KG1 (cell line): Measurements from ENCODE around the gene ACTC1.

Experiments
- DNase-seq: peaks from one replicate; lab custom pipeline; 2025; lab: John Stamatoyannopoulos, UW

Gene ACTC1

GRCh38 chr15:34799149-34800101 is 4.1 kb upstream of the ACTC1 start:
- no peak for DNase-seq

DNA sequence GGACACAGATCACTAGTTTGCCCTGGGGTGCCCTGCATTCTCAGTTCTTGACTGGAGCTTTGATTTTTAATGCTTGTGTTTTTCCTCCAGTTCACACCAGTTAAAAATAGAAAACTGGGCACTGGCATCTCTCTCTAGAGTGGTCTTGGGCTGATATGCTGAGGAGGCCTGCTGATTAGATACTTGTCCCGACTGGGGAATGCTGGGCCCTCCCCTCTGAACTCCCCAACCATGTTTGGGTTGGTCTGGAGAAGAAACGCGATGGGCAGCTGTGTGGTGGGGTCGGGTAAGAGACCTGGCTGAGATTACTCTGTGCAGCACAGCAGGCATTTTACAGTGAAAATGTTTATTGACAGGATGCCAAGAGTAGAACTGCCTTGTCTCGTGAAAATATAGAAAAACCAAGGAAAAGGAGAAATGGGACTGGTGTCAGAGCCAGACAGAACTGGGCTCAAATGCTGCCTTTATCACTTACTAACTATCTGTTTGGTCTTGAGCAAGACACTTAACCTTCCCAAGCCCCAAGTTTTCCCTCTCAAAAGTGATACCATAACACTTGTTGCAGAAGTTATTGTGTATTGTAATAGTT is 1.6 kb upstream of the ACTC1 start:
- no peak for DNase-seq

DNA sequence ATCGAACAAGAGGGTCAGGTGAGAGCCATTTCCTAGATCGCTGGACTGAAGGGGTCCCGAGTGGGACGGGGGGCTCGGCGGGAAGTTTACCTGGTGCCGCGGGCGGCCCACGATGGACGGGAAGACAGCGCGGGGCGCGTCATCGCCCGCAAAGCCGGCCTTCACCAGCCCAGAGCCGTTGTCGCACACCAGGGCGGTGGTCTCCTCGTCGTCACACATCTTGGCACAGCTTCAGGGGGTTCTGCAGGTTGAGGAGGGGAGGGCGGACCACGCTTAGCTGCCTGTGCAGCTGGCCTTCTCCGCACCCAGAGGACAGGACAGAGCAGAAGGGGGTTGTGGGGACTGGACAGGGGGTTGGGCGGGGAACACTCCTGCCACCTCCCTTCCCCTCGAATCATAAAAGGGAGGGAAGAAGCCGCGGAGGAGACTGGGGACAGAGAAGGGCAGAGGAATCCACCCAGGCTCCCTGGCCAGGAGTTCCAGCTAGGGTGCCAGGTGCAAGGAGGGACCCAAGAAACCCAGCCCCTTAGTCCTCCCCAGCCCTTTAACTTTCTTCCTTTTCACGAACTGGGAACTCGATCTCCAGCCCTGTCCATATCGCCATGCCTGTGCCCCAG is 651 bp downstream of the ACTC1 start:
- no peak for DNase-seq

GRCh38 chr15:34793901-34794300 is 1.4 kb downstream of the ACTC1 start:
- DNase-seq, result no peak

DNA sequence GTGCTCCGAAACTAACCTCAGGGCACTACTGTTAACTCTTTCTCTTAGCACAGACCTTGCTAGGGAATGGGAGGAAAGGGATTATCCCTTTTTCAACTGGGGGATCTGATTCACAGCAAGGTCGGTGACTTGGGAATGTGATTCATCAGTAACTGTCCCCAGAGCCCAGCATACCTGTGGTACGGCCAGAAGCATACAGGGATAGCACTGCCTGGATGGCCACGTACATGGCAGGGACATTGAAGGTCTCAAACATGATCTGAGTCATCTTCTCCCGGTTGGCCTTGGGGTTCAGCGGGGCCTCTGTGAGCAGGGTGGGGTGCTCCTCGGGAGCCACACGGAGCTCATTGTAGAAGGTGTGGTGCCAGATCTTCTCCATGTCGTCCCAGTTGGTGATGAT is 2.3 kb downstream of the ACTC1 start:
- no peak for DNase-seq

GRCh38 chr15:34791701-34792100 is 3.6 kb downstream of the ACTC1 start:
- no peak for DNase-seq

DNA sequence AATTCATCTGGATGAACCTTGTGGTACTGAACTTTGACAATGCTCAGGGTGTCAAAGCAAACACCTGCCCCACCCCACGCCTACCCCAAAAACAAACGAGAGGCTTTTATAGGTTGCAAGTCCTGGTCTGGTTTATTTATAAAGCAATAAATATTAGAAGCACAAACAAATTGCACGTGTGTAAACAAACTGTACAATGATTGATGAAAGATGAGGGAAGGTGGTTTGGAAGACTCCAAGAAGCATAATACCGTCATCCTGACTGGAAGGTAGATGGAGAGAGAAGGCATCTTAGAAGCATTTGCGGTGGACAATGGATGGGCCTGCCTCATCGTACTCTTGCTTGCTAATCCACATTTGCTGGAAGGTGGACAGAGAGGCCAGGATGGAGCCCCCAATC is 5.2 kb downstream of the ACTC1 start:
- DNase-seq, result no peak

GRCh38 chr15:34789326-34789725 is 6.0 kb downstream of the ACTC1 start:
- no peak for DNase-seq

- DNase-seq, result no peak
Measured at GRCh38 chr15:34786206-34786605, 9.1 kb downstream of the ACTC1 start.

- DNase-seq, result no peak
Measured at GRCh38 chr15:34783991-34784390, 11.4 kb downstream of the ACTC1 start.

GRCh38 chr15:34783431-34783830 is 11.9 kb downstream of the ACTC1 start:
- DNase-seq, result no peak

GRCh38 chr15:34782901-34783300 is 12.4 kb downstream of the ACTC1 start:
- no peak for DNase-seq

DNA sequence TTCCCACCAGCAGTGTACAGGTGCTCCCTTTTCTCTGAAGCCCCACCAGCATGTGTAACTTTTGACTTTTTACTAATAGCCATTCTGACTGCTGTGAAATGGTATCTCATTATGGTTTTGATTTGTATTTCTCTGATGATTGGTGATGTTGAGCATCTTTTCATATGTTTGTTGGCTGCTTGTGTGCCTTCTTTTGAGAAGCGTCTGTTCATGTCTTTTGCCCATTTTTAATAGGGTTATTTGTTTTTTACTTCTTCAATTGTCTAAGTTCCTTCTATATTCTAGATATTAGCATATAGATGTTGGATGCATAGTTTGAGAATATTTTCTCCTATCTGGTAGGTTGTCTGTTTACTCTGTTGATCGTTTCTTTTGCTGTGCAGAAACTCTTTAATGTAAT is 14.6 kb downstream of the ACTC1 start:
- DNase-seq, result no peak

DNA sequence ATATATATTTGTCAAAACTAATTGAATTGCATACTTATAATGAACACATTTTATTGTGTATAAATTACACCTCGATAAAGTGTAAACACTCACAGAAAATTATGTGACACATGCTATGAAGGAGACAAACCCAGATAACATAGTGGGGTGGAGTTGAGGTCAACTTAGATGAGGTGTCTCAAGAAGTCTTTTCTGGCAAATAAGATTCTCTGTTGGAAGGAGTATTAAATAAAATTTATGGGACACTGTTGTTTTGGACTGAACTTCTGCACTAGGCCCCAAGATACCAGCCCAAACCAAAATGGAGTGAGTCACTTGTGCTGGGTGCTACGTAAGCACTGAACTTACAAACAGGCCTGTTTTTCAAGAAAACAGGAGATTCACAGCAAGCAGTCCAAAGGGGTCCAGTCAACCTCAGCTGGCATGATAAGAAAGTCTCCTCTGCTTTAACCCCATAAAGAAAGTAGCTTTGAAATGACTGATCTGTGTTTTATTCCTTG is 18.7 kb downstream of the ACTC1 start:
- DNase-seq, result no peak

GRCh38 chr15:34773917-34774316 is 21.4 kb downstream of the ACTC1 start:
- no peak for DNase-seq

DNA sequence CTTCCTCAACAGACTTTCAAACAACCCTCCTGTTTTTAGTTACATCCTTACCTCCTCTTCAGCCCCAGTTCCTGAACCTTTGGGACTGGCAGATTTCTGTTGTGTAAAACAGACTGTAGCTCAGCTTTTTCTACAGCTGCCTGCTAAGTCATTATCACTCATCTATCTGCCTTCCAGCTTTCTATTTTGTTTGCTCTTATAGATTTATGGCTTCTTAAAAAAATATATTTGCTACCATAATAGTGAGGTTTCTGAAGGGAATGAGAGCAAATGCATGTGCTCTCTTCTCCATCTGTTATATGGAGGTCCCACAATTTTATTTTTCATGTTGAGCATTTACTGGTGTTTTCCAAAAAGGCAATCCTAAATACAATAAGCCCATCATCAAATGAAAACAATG is 22.3 kb downstream of the ACTC1 start:
- no peak for DNase-seq

DNA sequence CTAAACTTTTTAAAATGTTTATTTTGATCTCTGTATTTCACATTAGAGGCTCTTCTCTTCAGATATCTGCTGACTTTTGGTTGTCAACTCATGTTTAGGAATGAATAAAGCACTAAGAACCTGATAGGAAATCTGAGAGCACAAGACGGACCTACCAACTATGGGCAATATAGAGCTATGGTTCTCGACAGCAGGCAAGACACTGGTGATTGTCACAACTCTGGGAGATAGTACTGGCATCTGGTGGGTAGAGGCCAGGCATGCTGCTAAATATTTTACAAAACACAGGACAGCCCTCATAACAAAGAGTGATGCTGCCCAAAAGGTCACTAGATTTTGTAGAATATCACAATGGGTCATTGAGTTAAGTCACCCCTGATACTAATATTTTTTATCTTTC is 23.0 kb downstream of the ACTC1 start:
- no peak for DNase-seq

- DNase-seq, result no peak
Measured at GRCh38 chr15:34769711-34770110, 25.6 kb downstream of the ACTC1 start.

DNA sequence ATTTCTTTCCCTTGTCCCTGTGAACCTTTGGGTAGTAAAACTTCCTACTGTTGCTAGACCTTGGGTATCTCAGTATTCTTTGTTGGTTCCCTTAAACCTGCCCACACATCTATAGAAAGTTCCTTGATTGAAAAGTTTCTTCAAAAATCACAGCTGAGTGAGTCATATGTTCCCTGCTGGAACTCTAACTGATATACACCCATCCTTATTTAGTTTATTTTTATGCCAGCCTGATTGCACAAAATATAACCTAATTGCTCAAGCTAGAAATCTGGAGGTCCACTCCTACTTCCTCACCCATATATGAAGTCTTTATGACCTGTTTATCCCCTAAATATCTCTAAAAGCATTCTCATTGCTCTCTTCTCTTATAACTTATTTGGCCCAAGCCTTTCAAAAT is 26.8 kb downstream of the ACTC1 start:
- DNase-seq, result no peak

GRCh38 chr15:34765741-34766140 is 29.6 kb downstream of the ACTC1 start:
- no peak for DNase-seq

DNA sequence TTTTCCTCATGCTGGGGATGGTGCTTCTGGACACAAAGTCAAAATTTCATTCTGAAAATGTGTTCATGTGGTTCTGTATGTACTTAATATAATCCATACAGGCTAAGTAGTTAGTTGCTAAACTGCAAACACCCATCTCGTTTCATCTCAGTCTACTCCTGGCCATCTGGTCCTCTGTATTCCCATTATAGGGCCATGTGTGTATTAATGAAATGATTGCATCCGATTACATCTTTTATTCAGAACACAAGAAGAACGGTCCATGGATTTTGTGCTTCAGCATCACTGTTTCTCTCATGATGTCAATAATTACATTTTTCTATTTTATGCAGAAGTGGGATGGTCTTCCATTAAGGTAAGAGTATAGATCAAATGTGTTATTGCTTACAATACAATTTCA is 34.4 kb downstream of the ACTC1 start:
- DNase-seq, result no peak

- DNase-seq, result no peak
Measured at GRCh38 chr15:34759992-34760391, 35.4 kb downstream of the ACTC1 start.

DNA sequence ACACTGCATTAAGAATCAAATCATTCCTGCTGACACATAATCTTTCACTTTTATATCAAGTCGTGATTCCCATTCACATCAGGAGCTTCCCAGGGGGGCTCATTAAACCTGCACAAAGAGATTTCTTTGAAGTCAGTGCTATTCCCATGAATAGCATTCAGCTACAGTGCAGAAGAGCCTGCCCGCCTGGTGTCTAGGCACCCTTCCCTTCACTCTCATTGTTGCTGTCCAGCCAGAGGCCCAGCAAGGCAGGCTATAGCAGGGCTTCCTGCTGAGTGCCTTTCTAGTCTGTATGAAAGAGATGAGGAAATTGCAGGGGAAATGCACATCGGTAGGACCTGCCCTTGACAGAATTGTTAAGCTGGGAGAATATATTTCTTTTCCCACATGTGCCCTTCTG is 36.0 kb downstream of the ACTC1 start:
- no peak for DNase-seq
